HepG2 (cell line): ENCODE results near the gene FAM162A. TPM values are rescaled to one million over a fixed set of nuclear protein-coding genes. Genes with fewer than 3 reads are reported as not detected.
"Not testable (repeated sequence)": the region's sequence is repeated elsewhere in the genome, so short reads cannot be mapped to it uniquely, and the experiment has no call there.

Experiments used
- BCL6 ChIP-seq: IDR thresholded peaks from 2 replicates; pipeline ENCODE4 v1.6.1; 2016; ENCODE audit warnings: missing genetic modification reagents, missing compliant biosample characterization
- FOXK2 ChIP-seq: fragments of 450-650 bp; IDR thresholded peaks from 2 replicates; pipeline ENCODE4 v1.6.1; 2016
- FOXO1 ChIP-seq: sonication (generic); formaldehyde crosslinking; IDR thresholded peaks from 2 replicates; pipeline ENCODE4 v1.4.0; 2020; ENCODE audit warnings: missing genetic modification reagents
- FOXP1 ChIP-seq, 2 experiments: fragments of 450-650 bp in 1 of 2; IDR thresholded peaks; 2 replicates each; pipeline ENCODE4 v1.6.1; 2017 to 2018; ENCODE audit warnings: antibody characterized with exemption in 1 of 2
- HHEX ChIP-seq: IDR thresholded peaks from 2 replicates; pipeline ENCODE4 v1.6.1; 2016; ENCODE audit warnings: control low read depth
- JUNB ChIP-seq: sonication (generic); formaldehyde crosslinking; IDR thresholded peaks from 2 replicates; pipeline ENCODE4 v1.8.0; 2022; ENCODE audit warnings: missing genetic modification reagents, mild to moderate bottlenecking, borderline replicate concordance
- MED13 ChIP-seq: sonication (generic); formaldehyde crosslinking; IDR thresholded peaks from 2 replicates; pipeline ENCODE4 v1.5.0; 2020; ENCODE audit warnings: missing genetic modification reagents
- NFE2L2 ChIP-seq: fragments of 150-350 bp; IDR thresholded peaks from 2 replicates; pipeline ENCODE4 v1.6.1; 2014; ENCODE audit warnings: low read length
- NONO ChIP-seq, 2 experiments: fragments of 450-650 bp in 1 of 2; sonication (generic) in 1 of 2; formaldehyde crosslinking in 1 of 2; IDR thresholded peaks in 1 of 2; conservative IDR thresholded peaks in 1 of 2; 2 replicates each; pipeline versions ENCODE4 v1.6.1 to v1.8.0; 2017 to 2022; ENCODE audit warnings: mild to moderate bottlenecking in 1 of 2, missing genetic modification reagents in 1 of 2, moderate library complexity in 1 of 2
- RARA ChIP-seq: IDR thresholded peaks from 2 replicates; pipeline ENCODE4 v1.6.1; 2016; ENCODE audit warnings: missing genetic modification reagents, missing compliant biosample characterization
- RXRA ChIP-seq: sonication (generic); formaldehyde crosslinking; IDR thresholded peaks from 2 replicates; pipeline ENCODE4 v1.5.1; 2020; ENCODE audit warnings: missing genetic modification reagents
- SMARCC2 ChIP-seq: fragments of 450-650 bp; IDR thresholded peaks from 2 replicates; pipeline ENCODE4 v1.6.1; 2017; ENCODE audit warnings: antibody characterized with exemption, mild to moderate bottlenecking
- SOX6 ChIP-seq, 2 experiments: fragments of 450-650 bp in 1 of 2; sonication (generic) in 1 of 2; formaldehyde crosslinking in 1 of 2; IDR thresholded peaks; 2 replicates each; pipeline versions ENCODE4 v1.4.0 to v1.6.1; 2017 to 2020; ENCODE audit warnings: antibody characterized with exemption in 1 of 2, mild to moderate bottlenecking in 1 of 2, missing genetic modification reagents in 1 of 2
- ZNF556 ChIP-seq: sonication (generic); formaldehyde crosslinking; IDR thresholded peaks from 2 replicates; pipeline ENCODE4 v1.4.0; 2020; ENCODE audit warnings: mild to moderate bottlenecking, missing genetic modification reagents, borderline replicate concordance
- polyA plus RNA-seq, 8 experiments: library from polyadenylated mRNA; depleted of rRNA in 3 of 8; stranded (reverse) in 7 of 8; unstranded in 1 of 8; fragments of >200 nt; fragmentation: Illumina TruSeq in 4 of 8; extraction: Trizol in 4 of 8; gene quantifications; 2 replicates each; pipeline versions ENCODE4 v1.2.1 to v1.2.3, GENCODE V29; 2011 to 2016; ENCODE audit warnings: low read depth in 4 of 8, missing spikeins in 1 of 8, mixed read lengths in 1 of 8; ENCODE audit not compliant: insufficient read depth in 1 of 8
- total RNA-seq, 5 experiments: library from RNA; depleted of rRNA; stranded (reverse); fragments of >200 nt; fragmentation: Illumina TruSeq; extraction: Trizol; gene quantifications; 2 replicates each; pipeline ENCODE4 v1.2.3, GENCODE V29; 2016; ENCODE audit warnings: low read depth in 1 of 5
- TF ChIP-seq, protein P1 (sequence below): sonication (generic); formaldehyde crosslinking; IDR thresholded peaks from 2 replicates; pipeline ENCODE4 v1.4.0; 2020; ENCODE audit warnings: low read depth, missing genetic modification reagents
- TF ChIP-seq, protein P2 (sequence below): sonication (generic); formaldehyde crosslinking; IDR thresholded peaks from 2 replicates; pipeline ENCODE4 v1.4.0; 2020; ENCODE audit warnings: mild to moderate bottlenecking, missing genetic modification reagents, borderline replicate concordance

The FAM162A gene
- total and polyA plus RNA-seq, 2 of the 13 experiments (the other 11 are each of a cell fraction or from before 2014, with no cell fraction given): 115 to 155 TPM

DNA sequence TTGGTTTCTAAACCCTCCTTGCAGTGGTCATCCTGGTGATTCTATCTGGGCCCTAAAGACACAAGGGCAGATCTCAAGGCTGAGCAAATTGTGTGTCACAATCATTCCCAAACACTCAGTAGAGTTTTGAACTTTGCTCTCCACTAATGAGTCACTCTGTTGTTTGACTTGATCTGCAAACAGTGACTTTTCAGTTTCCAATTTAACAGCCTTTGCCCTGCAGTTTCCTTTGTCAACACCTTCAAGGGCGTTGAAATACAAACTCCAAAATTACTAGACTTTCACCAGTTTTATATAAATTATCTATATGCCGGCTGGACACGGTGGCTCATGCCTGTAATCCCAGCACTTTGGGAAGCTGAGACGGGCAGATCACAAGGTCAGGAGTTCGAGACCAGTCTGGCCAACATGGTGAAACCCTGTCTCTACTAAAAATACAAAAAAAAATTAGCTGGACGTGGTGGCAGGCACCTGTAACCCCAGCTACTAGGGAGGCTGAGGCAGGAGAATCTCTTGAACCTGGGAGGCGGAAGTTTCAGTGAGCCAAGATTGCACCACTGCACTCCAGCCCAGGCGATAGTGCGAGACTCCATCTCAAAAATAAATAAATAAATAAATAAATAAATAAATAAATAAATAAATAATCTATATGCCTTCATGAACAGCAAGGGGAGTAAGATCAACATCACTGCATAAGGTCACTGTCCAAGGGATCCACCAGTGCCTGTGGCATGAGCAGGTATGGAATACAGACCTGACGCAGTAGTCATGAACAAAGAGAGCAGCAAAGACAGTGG, 18.2 kb upstream of the FAM162A start (continued):
- TF ChIP-seq, protein P1, sequence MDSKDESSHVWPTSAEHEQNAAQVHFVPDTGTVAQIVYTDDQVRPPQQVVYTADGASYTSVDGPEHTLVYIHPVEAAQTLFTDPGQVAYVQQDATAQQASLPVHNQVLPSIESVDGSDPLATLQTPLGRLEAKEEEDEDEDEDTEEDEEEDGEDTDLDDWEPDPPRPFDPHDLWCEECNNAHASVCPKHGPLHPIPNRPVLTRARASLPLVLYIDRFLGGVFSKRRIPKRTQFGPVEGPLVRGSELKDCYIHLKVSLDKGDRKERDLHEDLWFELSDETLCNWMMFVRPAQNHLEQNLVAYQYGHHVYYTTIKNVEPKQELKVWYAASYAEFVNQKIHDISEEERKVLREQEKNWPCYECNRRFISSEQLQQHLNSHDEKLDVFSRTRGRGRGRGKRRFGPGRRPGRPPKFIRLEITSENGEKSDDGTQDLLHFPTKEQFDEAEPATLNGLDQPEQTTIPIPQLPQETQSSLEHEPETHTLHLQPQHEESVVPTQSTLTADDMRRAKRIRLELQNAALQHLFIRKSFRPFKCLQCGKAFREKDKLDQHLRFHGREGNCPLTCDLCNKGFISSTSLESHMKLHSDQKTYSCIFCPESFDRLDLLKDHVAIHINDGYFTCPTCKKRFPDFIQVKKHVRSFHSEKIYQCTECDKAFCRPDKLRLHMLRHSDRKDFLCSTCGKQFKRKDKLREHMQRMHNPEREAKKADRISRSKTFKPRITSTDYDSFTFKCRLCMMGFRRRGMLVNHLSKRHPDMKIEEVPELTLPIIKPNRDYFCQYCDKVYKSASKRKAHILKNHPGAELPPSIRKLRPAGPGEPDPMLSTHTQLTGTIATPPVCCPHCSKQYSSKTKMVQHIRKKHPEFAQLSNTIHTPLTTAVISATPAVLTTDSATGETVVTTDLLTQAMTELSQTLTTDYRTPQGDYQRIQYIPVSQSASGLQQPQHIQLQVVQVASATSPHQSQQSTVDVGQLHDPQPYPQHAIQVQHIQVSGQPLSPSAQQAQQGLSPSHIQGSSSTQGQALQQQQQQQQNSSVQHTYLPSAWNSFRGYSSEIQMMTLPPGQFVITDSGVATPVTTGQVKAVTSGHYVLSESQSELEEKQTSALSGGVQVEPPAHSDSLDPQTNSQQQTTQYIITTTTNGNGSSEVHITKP (CRISPR knock-in tag): peak; percentile 19; the same call in 1 of the 2 replicates
- TF ChIP-seq, protein P2, sequence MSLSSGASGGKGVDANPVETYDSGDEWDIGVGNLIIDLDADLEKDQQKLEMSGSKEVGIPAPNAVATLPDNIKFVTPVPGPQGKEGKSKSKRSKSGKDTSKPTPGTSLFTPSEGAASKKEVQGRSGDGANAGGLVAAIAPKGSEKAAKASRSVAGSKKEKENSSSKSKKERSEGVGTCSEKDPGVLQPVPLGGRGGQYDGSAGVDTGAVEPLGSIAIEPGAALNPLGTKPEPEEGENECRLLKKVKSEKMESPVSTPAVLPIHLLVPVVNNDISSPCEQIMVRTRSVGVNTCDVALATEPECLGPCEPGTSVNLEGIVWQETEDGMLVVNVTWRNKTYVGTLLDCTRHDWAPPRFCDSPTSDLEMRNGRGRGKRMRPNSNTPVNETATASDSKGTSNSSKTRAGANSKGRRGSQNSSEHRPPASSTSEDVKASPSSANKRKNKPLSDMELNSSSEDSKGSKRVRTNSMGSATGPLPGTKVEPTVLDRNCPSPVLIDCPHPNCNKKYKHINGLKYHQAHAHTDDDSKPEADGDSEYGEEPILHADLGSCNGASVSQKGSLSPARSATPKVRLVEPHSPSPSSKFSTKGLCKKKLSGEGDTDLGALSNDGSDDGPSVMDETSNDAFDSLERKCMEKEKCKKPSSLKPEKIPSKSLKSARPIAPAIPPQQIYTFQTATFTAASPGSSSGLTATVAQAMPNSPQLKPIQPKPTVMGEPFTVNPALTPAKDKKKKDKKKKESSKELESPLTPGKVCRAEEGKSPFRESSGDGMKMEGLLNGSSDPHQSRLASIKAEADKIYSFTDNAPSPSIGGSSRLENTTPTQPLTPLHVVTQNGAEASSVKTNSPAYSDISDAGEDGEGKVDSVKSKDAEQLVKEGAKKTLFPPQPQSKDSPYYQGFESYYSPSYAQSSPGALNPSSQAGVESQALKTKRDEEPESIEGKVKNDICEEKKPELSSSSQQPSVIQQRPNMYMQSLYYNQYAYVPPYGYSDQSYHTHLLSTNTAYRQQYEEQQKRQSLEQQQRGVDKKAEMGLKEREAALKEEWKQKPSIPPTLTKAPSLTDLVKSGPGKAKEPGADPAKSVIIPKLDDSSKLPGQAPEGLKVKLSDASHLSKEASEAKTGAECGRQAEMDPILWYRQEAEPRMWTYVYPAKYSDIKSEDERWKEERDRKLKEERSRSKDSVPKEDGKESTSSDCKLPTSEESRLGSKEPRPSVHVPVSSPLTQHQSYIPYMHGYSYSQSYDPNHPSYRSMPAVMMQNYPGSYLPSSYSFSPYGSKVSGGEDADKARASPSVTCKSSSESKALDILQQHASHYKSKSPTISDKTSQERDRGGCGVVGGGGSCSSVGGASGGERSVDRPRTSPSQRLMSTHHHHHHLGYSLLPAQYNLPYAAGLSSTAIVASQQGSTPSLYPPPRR (CRISPR knock-in tag): peak; percentile 88; the same call in 1 of the 2 replicates
- TF ChIP-seq HHEX (CRISPR knock-in tag) (peak; percentile 56), RARA (peak; percentile 81), FOXP1 (IDR thresholded peaks at IDR 0.05) (peak; percentile 70; the same call in 1 of the 2 replicates), FOXP1 (CRISPR knock-in tag; IDR thresholded peaks at IDR 0.05) (peak; percentile 84), FOXO1 (CRISPR knock-in tag) (peak; percentile 98), BCL6 (CRISPR knock-in tag) (peak; percentile 85), SOX6 (CRISPR knock-in tag; IDR thresholded peaks at IDR 0.05) (peak; percentile 98), RXRA (CRISPR knock-in tag) (peak; percentile 46; the same call in 1 of the 2 replicates), FOXK2 (peak; percentile 51), NFE2L2 (peak; percentile 82), MED13 (CRISPR knock-in tag) (peak; percentile 81; the same call in 1 of the 2 replicates), NONO (CRISPR knock-in tag; conservative IDR thresholded peaks at IDR 0.05) (peak; percentile 53; the same call in 1 of the 2 replicates), ZNF556 (CRISPR knock-in tag) (peak; percentile 61; the same call in 1 of the 2 replicates), JUNB (peak; percentile 93), SMARCC2 (peak; percentile 98)
- not testable (repeated sequence) for TF ChIP-seq SOX6, NONO (IDR thresholded peaks at IDR 0.05)
